K562 (cell line): ENCODE measurements around the gene SVEP1. TPM values are rescaled to one million over a fixed set of nuclear protein-coding genes. Genes with fewer than 3 reads are reported as not detected.

Source experiments
- ATAC-seq: fragments of 200-7000 bp; cut with Tn5 transposase; 3 replicates; pipeline ENCODE4 v1.9.1; 2020; ENCODE audit warnings: moderate library complexity
- BruUV-seq: library from RNA; stranded (reverse); fragments of 400-500 nt; replicated peaks from 2 replicates; lab custom pipeline; 2021; lab: Mats Ljungman, UMichigan
- CTCF ChIA-PET: fragments of 300-600 bp; formaldehyde crosslinking; extraction: SDS; loops from one replicate; lab custom pipeline; 2021; ENCODE audit warnings: low intra/inter-chr PET ratio; lab: Yijun Ruan, JAX
- POLR2A ChIA-PET: fragments of 300-600, 350-650 bp; sonication (Branson Sonifier 250); formaldehyde crosslinking; extraction: SDS; loops from one replicate; lab custom pipeline; 2021; ENCODE audit warnings: antibody characterized with exemption, inconsistent platforms; lab: Yijun Ruan, JAX
- DNase-seq, 4 experiments: peaks; one replicate each; pipeline versions ENCODE4 v3.0.0 to v3.0.0-alpha.2; 2011 to 2018; ENCODE audit warnings: low spot score in 3 of 4, mixed read lengths in 3 of 4; ENCODE audit errors: extremely low read depth in 1 of 4
- FAIRE-seq: peaks from 2 replicates; lab custom pipeline; 2011; peaks lifted over from hg19 to GRCh38; lab: Jason Lieb, UNC
- H2AFZ ChIP-seq: 2 replicates; pipeline ENCODE4 v1.6.0; 2011; ENCODE audit warnings: low read depth, low read length, control low read depth, inconsistent platforms
- H3K27ac ChIP-seq: fragments of 200-600 bp; 3 replicates; pipeline ENCODE4 v1.8.0; 2011; ENCODE audit warnings: low read depth, mild to moderate bottlenecking, control low read depth, inconsistent platforms, low read length, moderate library complexity, mixed read lengths; ENCODE audit errors: extremely low read depth
- H3K27me3 ChIP-seq, 2 experiments: fragments of 300-600 bp in 1 of 2; 2 replicates in 1 of 2; 3 replicates in 1 of 2; pipeline versions ENCODE4 v1.6.0 to v1.8.0; 2011; ENCODE audit warnings: inconsistent platforms in 2 of 2, low read length in 2 of 2, mild to moderate bottlenecking in 1 of 2, mixed read lengths in 1 of 2, moderate library complexity in 1 of 2; ENCODE audit not compliant: control insufficient read depth in 2 of 2, insufficient read depth in 2 of 2
- H3K36me3 ChIP-seq: fragments of 300-600 bp; 3 replicates; pipeline ENCODE4 v1.8.0; 2011; ENCODE audit warnings: mild to moderate bottlenecking, low read length, inconsistent platforms; ENCODE audit not compliant: control insufficient read depth, insufficient read depth
- H3K4me1 ChIP-seq, 2 experiments: fragments of 200-600 bp in 1 of 2; replicated peaks in 1 of 2; 2 replicates in 1 of 2; 3 replicates in 1 of 2; pipeline versions ENCODE4 v1.5.1 to v1.8.0; 2011; ENCODE audit warnings: inconsistent platforms in 2 of 2, low read length in 2 of 2, mild to moderate bottlenecking in 1 of 2, mixed read lengths in 1 of 2, moderate library complexity in 1 of 2; ENCODE audit not compliant: control insufficient read depth in 2 of 2, insufficient read depth in 2 of 2
- H3K4me2 ChIP-seq: 2 replicates; pipeline ENCODE4 v1.6.1; 2011; ENCODE audit warnings: low read length, control low read depth, inconsistent platforms, mixed read lengths; ENCODE audit not compliant: insufficient read depth
- H3K4me3 ChIP-seq: fragments of 200-600 bp; sonication (generic), shearing (Covaris generic); 2 replicates; pipeline ENCODE4 v1.5.1; 2016; ENCODE audit warnings: control low read depth, inconsistent platforms
- H3K79me2 ChIP-seq: fragments of 200-600 bp; 3 replicates; pipeline ENCODE4 v1.8.0; 2011; ENCODE audit warnings: low read length, inconsistent platforms; ENCODE audit not compliant: control insufficient read depth, insufficient read depth
- H3K9ac ChIP-seq, 2 experiments: 2 replicates each; pipeline versions ENCODE4 v1.6.0 to v1.6.1; 2011; ENCODE audit warnings: low read depth in 2 of 2, low read length in 2 of 2, control low read depth in 1 of 2, inconsistent platforms in 1 of 2, mild to moderate bottlenecking in 1 of 2, mixed read lengths in 1 of 2; ENCODE audit not compliant: insufficient read depth in 1 of 2
- H3K9me1 ChIP-seq: one replicate; pipeline ENCODE4 v1.6.0; 2011; ENCODE audit warnings: inconsistent platforms, mild to moderate bottlenecking, low read length, moderate library complexity; ENCODE audit not compliant: control insufficient read depth, insufficient read depth
- H3K9me3 ChIP-seq: replicated peaks from 2 replicates; pipeline ENCODE4 v1.5.1; 2011; ENCODE audit warnings: low read depth, low read length, inconsistent platforms; ENCODE audit not compliant: control insufficient read depth, insufficient read depth
- H4K20me1 ChIP-seq: replicated peaks from 2 replicates; pipeline ENCODE4 v1.6.1; 2011; ENCODE audit warnings: low read length, inconsistent platforms, mixed read lengths; ENCODE audit not compliant: control insufficient read depth, insufficient read depth
- CBX5 ChIP-seq: IDR thresholded peaks from 2 replicates; pipeline ENCODE4 v1.6.1; 2014; ENCODE audit warnings: low read depth, borderline replicate concordance
- ERF ChIP-seq: fragments of 450-650 bp; formaldehyde crosslinking; IDR thresholded peaks from 2 replicates; pipeline ENCODE4 v1.4.0; 2020; ENCODE audit warnings: mild to moderate bottlenecking, mixed read lengths
- FOXP1 ChIP-seq: sonication (generic); formaldehyde crosslinking; IDR thresholded peaks from 2 replicates; pipeline ENCODE4 v1.8.0; 2022; ENCODE audit warnings: mild to moderate bottlenecking, missing genetic modification reagents
- GTF2F1 ChIP-seq: IDR thresholded peaks from 2 replicates; pipeline ENCODE4 v1.6.1; 2011; ENCODE audit warnings: low read depth, low read length, improper control_type of control experiment
- HOXB6 ChIP-seq: fragments of 250-450 bp; sonication (Bioruptor Pico); IDR thresholded peaks from 2 replicates; pipeline ENCODE4 v1.5.1; 2022; ENCODE audit warnings: mild to moderate bottlenecking, borderline replicate concordance
- MTA2 ChIP-seq: fragments of 450-650 bp; IDR thresholded peaks from 2 replicates; pipeline ENCODE4 v1.6.1; 2016; ENCODE audit warnings: low read depth
- POLR3G ChIP-seq: IDR thresholded peaks from 2 replicates; pipeline ENCODE4 v1.6.1; 2011; ENCODE audit not compliant: insufficient read length, insufficient replicate concordance; ENCODE audit errors: extremely low read depth
- PTRF ChIP-seq: fragments of 450-650 bp; IDR thresholded peaks from 2 replicates; pipeline ENCODE4 v1.6.1; 2016; ENCODE audit warnings: mild to moderate bottlenecking, missing genetic modification characterization, missing compliant biosample characterization
- RNF2 ChIP-seq: sonication (generic); IDR thresholded peaks from 2 replicates; pipeline ENCODE4 v1.6.1; 2016
- SREBF1 ChIP-seq: fragments of 150-350 bp; IDR thresholded peaks from 2 replicates; pipeline ENCODE4 v1.6.1; 2014; ENCODE audit warnings: antibody characterized with exemption, low read depth, low read length, borderline replicate concordance
- TAF7 ChIP-seq: fragments of 450-650 bp; IDR thresholded peaks from 2 replicates; pipeline ENCODE4 v1.6.1; 2016; ENCODE audit warnings: missing genetic modification characterization, missing compliant biosample characterization
- ZBTB17 ChIP-seq: fragments of 450-650 bp; formaldehyde crosslinking; IDR thresholded peaks from 2 replicates; pipeline ENCODE4 v1.4.0; 2020; ENCODE audit warnings: mild to moderate bottlenecking
- ZBTB8A ChIP-seq: fragments of 450-650 bp; IDR thresholded peaks from 2 replicates; pipeline ENCODE4 v1.6.1; 2018; ENCODE audit warnings: mild to moderate bottlenecking, moderate library complexity; ENCODE audit not compliant: partially characterized antibody
- ZNF197 ChIP-seq: fragments of 200-800 bp; sonication (Bioruptor generic); IDR thresholded peaks from 2 replicates; pipeline ENCODE4 v1.6.1; 2016; ENCODE audit warnings: low read depth, missing genetic modification characterization, missing compliant biosample characterization
- ZNF551 ChIP-seq: fragments of 250-450 bp; sonication (Bioruptor Pico); IDR thresholded peaks from 2 replicates; pipeline ENCODE4 v1.5.0; 2021; ENCODE audit warnings: mild to moderate bottlenecking, moderate library complexity
- WGBS: fragments of 100-300 bp; shearing (Covaris generic); methylation state at CpG from one replicate; pipeline ENCODE4 v1.1.6; 2016; ENCODE audit warnings: low coverage, mixed read lengths; ENCODE audit not compliant: insufficient coverage; ENCODE audit errors: missing lambda C conversion rate; 5-methylcytosine and 5-hydroxymethylcytosine counted together
- in situ Hi-C: fragments of 300-500 bp; cut with MboI; formaldehyde crosslinking; loops from 4 replicates; pipeline ENCODE4 v1.15.0; 2018; ENCODE audit warnings: inconsistent platforms, mixed read lengths
- intact Hi-C: fragments of 100-400 bp; cut with micrococcal nuclease; formaldehyde crosslinking; loops from 2 replicates; pipeline ENCODE4 v1.14.2; 2022
- polyA plus RNA-seq, 8 experiments: library from polyadenylated mRNA; depleted of rRNA in 4 of 8; stranded (reverse) in 5 of 8; unstranded in 3 of 8; fragments of >200 nt; fragmentation: Nextera tagmentation in 2 of 8; fragmentation: Illumina TruSeq in 1 of 8; extraction: Ambion mirVana in 2 of 8; extraction: Trizol in 1 of 8; gene quantifications; 2 replicates each; pipeline versions ENCODE4 v1.2.1 to v1.2.3, GENCODE V29; 2011 to 2014; ENCODE audit warnings: inconsistent platforms in 1 of 8, missing spikeins in 1 of 8
- total RNA-seq, 7 experiments: library from RNA; depleted of rRNA in 6 of 7; stranded (reverse); fragments of >200 nt in 6 of 7; fragmentation: Illumina TruSeq in 2 of 7; extraction: Trizol in 2 of 7; gene quantifications; 2 replicates each; pipeline versions ENCODE4 v1.2.1 to v1.2.3, GENCODE V29; 2011 to 2021; ENCODE audit warnings: low replicate concordance in 1 of 7
- TF ChIP-seq, protein P1 (sequence below), 2 experiments: fragments of 200-800 bp in 1 of 2; sonication (Bioruptor generic) in 1 of 2; sonication (generic) in 1 of 2; formaldehyde crosslinking in 1 of 2; IDR thresholded peaks in 1 of 2; conservative IDR thresholded peaks in 1 of 2; 2 replicates each; pipeline versions ENCODE4 v1.5.0 to v1.6.1; 2016 to 2020; ENCODE audit warnings: missing compliant biosample characterization in 1 of 2, missing genetic modification characterization in 1 of 2, missing genetic modification reagents in 1 of 2
- TF ChIP-seq, protein P2 (sequence below): fragments of 450-650 bp; formaldehyde crosslinking; conservative IDR thresholded peaks from 2 replicates; pipeline ENCODE4 v1.4.0; 2022; ENCODE audit warnings: mild to moderate bottlenecking, missing genetic modification characterization

Gene SVEP1
- total and polyA plus RNA-seq, 9 of the 15 experiments (the other 6 are each of a cell fraction or from before 2014, with no cell fraction given) = 0.20 to 0.84 (median 0.43) TPM

DNA sequence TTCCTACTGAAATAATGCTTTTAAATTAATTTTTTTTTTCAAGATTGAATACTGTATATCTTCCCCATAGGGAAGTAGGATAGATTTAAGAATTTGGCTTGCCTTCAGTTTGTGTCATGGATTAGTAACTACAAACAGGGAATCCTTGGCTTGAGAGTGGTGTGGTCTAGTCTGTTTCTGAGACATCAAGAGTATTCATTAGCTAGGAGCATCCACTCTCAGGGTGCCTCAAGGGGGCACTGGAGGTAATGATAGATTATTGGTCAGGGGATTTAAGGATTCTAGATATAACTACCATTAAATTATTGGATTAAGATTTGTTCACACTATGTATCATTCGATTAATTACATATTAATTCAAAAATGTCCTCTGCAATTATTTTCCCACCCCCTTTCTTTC, 150.1 kb downstream of the SVEP1 start:
- Histone ChIP-seq H3K27ac (no peak overlapping the region), H3K9me1 (no peaks in the 10 kb centered on the region), H3K27me3 (no peaks in the 10 kb centered on the region), H4K20me1 (peaks cover 3% of the 10 kb centered on the region; the same call in 1 of the 2 replicates), H3K4me3 (no peak overlapping the region), H3K9me3 (no peaks in the 10 kb centered on the region), H3K4me1 (peaks cover 0 to 15% of the 10 kb centered on the region in 2 experiments; a peak in 2 of 5 replicates), H3K36me3 (no peaks in the 10 kb centered on the region), H3K9ac (no peak overlapping the region), H3K4me2 (no peak overlapping the region), H2AFZ (no peak overlapping the region), H3K79me2 (no peaks in the 10 kb centered on the region)
- intact Hi-C loops = loop anchor here (5.0 to 10.0 kb wide), 3 partner anchors 87 to 245 kb away; no protein-coding TSS in a partner anchor
- POLR2A ChIA-PET = no interaction called here
- TF ChIP-seq, protein P1, sequence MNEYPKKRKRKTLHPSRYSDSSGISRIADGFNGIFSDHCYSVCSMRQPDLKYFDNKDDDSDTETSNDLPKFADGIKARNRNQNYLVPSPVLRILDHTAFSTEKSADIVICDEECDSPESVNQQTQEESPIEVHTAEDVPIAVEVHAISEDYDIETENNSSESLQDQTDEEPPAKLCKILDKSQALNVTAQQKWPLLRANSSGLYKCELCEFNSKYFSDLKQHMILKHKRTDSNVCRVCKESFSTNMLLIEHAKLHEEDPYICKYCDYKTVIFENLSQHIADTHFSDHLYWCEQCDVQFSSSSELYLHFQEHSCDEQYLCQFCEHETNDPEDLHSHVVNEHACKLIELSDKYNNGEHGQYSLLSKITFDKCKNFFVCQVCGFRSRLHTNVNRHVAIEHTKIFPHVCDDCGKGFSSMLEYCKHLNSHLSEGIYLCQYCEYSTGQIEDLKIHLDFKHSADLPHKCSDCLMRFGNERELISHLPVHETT (CRISPR knock-in tag; conservative IDR thresholded peaks at IDR 0.05 in 1 of 2, IDR thresholded peaks at IDR 0.05 in 1 of 2) = no peak
- no peak for TF ChIP-seq GTF2F1
- TF ChIP-seq ZNF551 = no peak
- TF ChIP-seq, protein P2, sequence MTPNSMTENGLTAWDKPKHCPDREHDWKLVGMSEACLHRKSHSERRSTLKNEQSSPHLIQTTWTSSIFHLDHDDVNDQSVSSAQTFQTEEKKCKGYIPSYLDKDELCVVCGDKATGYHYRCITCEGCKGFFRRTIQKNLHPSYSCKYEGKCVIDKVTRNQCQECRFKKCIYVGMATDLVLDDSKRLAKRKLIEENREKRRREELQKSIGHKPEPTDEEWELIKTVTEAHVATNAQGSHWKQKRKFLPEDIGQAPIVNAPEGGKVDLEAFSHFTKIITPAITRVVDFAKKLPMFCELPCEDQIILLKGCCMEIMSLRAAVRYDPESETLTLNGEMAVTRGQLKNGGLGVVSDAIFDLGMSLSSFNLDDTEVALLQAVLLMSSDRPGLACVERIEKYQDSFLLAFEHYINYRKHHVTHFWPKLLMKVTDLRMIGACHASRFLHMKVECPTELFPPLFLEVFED = no peak
- no peak for TF ChIP-seq TAF7 (tag)
- TF ChIP-seq HOXB6 (CRISPR knock-in tag) = no peak
- TF ChIP-seq ERF (CRISPR knock-in tag) = no peak
- TF ChIP-seq SREBF1 = no peak
- no peak for TF ChIP-seq MTA2
- no peak for TF ChIP-seq ZBTB17 (CRISPR knock-in tag)
- TF ChIP-seq CBX5 = no peak
- TF ChIP-seq ZBTB8A = no peak
- no peak for TF ChIP-seq RNF2
- TF ChIP-seq POLR3G = no peak
- no peak for TF ChIP-seq FOXP1
- TF ChIP-seq PTRF (tag) = no peak
- no peak for TF ChIP-seq ZNF197
- in situ Hi-C loops = no loop called here
- ATAC-seq (no peak), FAIRE-seq (no peak), DNase-seq (no peak)
- no TSS peak for BruUV-seq
- CTCF ChIA-PET = no interaction called here
- 11% methylated on average over 1 of the region's 1 CpG for WGBS
